Measurements from ENCODE around the gene HDGF.

DNA sequence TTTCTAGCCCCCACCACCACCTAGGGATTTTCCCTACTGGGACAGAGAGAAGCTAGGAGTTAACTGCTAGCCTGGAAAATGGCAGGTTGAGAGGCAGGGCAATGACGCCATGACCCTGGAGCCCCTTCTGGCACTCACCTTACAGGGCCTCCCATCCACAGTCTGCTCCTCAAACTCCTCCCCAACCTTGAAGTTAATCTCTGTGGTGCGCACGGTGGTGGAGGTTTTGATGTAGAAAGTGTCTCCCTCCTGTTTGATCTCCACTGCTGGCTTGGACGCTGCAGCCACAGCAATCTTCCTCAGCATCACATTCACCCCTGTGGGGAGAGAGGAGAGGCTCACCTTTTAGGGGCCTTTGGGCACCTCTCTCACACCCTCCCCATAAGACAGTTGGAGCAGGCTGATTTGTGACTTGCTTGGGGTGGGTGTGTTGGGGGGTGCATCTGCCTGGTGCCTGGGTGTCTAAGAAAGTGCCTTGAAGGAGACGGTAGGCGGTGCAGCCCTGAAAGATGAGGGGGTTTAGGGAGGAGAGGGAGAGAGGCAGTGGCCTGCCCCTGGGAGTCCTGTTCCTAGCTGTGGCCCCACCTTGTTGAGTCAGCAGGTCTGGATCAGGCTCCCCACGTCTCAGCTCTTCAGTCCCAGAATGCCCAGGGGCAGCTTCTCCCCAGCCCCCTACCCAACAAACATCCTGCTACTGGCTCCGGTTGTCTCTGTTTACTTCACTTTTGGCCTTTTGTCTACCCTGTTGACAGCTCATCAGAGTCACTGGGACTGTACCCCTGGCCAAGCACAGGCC, 50.5 kb downstream of the HDGF start:
- TF ChIP-seq, protein P1, sequence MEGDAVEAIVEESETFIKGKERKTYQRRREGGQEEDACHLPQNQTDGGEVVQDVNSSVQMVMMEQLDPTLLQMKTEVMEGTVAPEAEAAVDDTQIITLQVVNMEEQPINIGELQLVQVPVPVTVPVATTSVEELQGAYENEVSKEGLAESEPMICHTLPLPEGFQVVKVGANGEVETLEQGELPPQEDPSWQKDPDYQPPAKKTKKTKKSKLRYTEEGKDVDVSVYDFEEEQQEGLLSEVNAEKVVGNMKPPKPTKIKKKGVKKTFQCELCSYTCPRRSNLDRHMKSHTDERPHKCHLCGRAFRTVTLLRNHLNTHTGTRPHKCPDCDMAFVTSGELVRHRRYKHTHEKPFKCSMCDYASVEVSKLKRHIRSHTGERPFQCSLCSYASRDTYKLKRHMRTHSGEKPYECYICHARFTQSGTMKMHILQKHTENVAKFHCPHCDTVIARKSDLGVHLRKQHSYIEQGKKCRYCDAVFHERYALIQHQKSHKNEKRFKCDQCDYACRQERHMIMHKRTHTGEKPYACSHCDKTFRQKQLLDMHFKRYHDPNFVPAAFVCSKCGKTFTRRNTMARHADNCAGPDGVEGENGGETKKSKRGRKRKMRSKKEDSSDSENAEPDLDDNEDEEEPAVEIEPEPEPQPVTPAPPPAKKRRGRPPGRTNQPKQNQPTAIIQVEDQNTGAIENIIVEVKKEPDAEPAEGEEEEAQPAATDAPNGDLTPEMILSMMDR (conservative IDR thresholded peaks at IDR 0.05), result no peak
- TF ChIP-seq ZFX (IDR thresholded peaks at IDR 0.05), result no peak
